K562 (cell line): Measurements from ENCODE around the gene PEX7. TPM values are rescaled to one million over a fixed set of nuclear protein-coding genes. Genes with fewer than 3 reads are reported as not detected.

Source experiments
- ATAC-seq: fragments of 200-7000 bp; cut with Tn5 transposase; 3 replicates; pipeline ENCODE4 v1.9.1; 2020; ENCODE audit warnings: moderate library complexity
- BruUV-seq: library from RNA; stranded (reverse); fragments of 400-500 nt; replicated peaks from 2 replicates; lab custom pipeline; 2021; lab: Mats Ljungman, UMichigan
- CTCF ChIA-PET: fragments of 300-600 bp; formaldehyde crosslinking; extraction: SDS; loops from one replicate; lab custom pipeline; 2021; ENCODE audit warnings: low intra/inter-chr PET ratio; lab: Yijun Ruan, JAX
- POLR2A ChIA-PET: fragments of 300-600, 350-650 bp; sonication (Branson Sonifier 250); formaldehyde crosslinking; extraction: SDS; loops from one replicate; lab custom pipeline; 2021; ENCODE audit warnings: antibody characterized with exemption, inconsistent platforms; lab: Yijun Ruan, JAX
- DNase-seq, 4 experiments: peaks; one replicate each; pipeline versions ENCODE4 v3.0.0 to v3.0.0-alpha.2; 2011 to 2018; ENCODE audit warnings: low spot score in 3 of 4, mixed read lengths in 3 of 4; ENCODE audit errors: extremely low read depth in 1 of 4
- FAIRE-seq: peaks from 2 replicates; lab custom pipeline; 2011; peaks lifted over from hg19 to GRCh38; lab: Jason Lieb, UNC
- H2AFZ ChIP-seq: 2 replicates; pipeline ENCODE4 v1.6.0; 2011; ENCODE audit warnings: low read depth, low read length, control low read depth, inconsistent platforms
- H3K27ac ChIP-seq: fragments of 200-600 bp; 3 replicates; pipeline ENCODE4 v1.8.0; 2011; ENCODE audit warnings: low read depth, mild to moderate bottlenecking, control low read depth, inconsistent platforms, low read length, moderate library complexity, mixed read lengths; ENCODE audit errors: extremely low read depth
- H3K27me3 ChIP-seq, 2 experiments: fragments of 300-600 bp in 1 of 2; 2 replicates in 1 of 2; 3 replicates in 1 of 2; pipeline versions ENCODE4 v1.6.0 to v1.8.0; 2011; ENCODE audit warnings: inconsistent platforms in 2 of 2, low read length in 2 of 2, mild to moderate bottlenecking in 1 of 2, mixed read lengths in 1 of 2, moderate library complexity in 1 of 2; ENCODE audit not compliant: control insufficient read depth in 2 of 2, insufficient read depth in 2 of 2
- H3K36me3 ChIP-seq: fragments of 300-600 bp; 3 replicates; pipeline ENCODE4 v1.8.0; 2011; ENCODE audit warnings: mild to moderate bottlenecking, low read length, inconsistent platforms; ENCODE audit not compliant: control insufficient read depth, insufficient read depth
- H3K4me1 ChIP-seq, 2 experiments: fragments of 200-600 bp in 1 of 2; replicated peaks in 1 of 2; 2 replicates in 1 of 2; 3 replicates in 1 of 2; pipeline versions ENCODE4 v1.5.1 to v1.8.0; 2011; ENCODE audit warnings: inconsistent platforms in 2 of 2, low read length in 2 of 2, mild to moderate bottlenecking in 1 of 2, mixed read lengths in 1 of 2, moderate library complexity in 1 of 2; ENCODE audit not compliant: control insufficient read depth in 2 of 2, insufficient read depth in 2 of 2
- H3K4me2 ChIP-seq: 2 replicates; pipeline ENCODE4 v1.6.1; 2011; ENCODE audit warnings: low read length, control low read depth, inconsistent platforms, mixed read lengths; ENCODE audit not compliant: insufficient read depth
- H3K4me3 ChIP-seq: fragments of 200-600 bp; sonication (generic), shearing (Covaris generic); 2 replicates; pipeline ENCODE4 v1.5.1; 2016; ENCODE audit warnings: control low read depth, inconsistent platforms
- H3K79me2 ChIP-seq: fragments of 200-600 bp; 3 replicates; pipeline ENCODE4 v1.8.0; 2011; ENCODE audit warnings: low read length, inconsistent platforms; ENCODE audit not compliant: control insufficient read depth, insufficient read depth
- H3K9ac ChIP-seq, 2 experiments: 2 replicates each; pipeline versions ENCODE4 v1.6.0 to v1.6.1; 2011; ENCODE audit warnings: low read depth in 2 of 2, low read length in 2 of 2, control low read depth in 1 of 2, inconsistent platforms in 1 of 2, mild to moderate bottlenecking in 1 of 2, mixed read lengths in 1 of 2; ENCODE audit not compliant: insufficient read depth in 1 of 2
- H3K9me1 ChIP-seq: one replicate; pipeline ENCODE4 v1.6.0; 2011; ENCODE audit warnings: inconsistent platforms, mild to moderate bottlenecking, low read length, moderate library complexity; ENCODE audit not compliant: control insufficient read depth, insufficient read depth
- H3K9me3 ChIP-seq: replicated peaks from 2 replicates; pipeline ENCODE4 v1.5.1; 2011; ENCODE audit warnings: low read depth, low read length, inconsistent platforms; ENCODE audit not compliant: control insufficient read depth, insufficient read depth
- H4K20me1 ChIP-seq: replicated peaks from 2 replicates; pipeline ENCODE4 v1.6.1; 2011; ENCODE audit warnings: low read length, inconsistent platforms, mixed read lengths; ENCODE audit not compliant: control insufficient read depth, insufficient read depth
- CREB3L1 ChIP-seq: fragments of 450-650 bp; IDR thresholded peaks from 2 replicates; pipeline ENCODE4 v1.6.1; 2014; ENCODE audit warnings: low read depth, mild to moderate bottlenecking, moderate library complexity, borderline replicate concordance
- ELK3 ChIP-seq: fragments of 450-650 bp; formaldehyde crosslinking; IDR thresholded peaks from 2 replicates; pipeline ENCODE4 v1.4.0; 2020; ENCODE audit warnings: mild to moderate bottlenecking
- GTF2E2 ChIP-seq: fragments of 200-800 bp; sonication (Bioruptor generic); IDR thresholded peaks from 2 replicates; pipeline ENCODE4 v1.6.1; 2016; ENCODE audit warnings: missing genetic modification characterization, missing compliant biosample characterization
- HCFC1 ChIP-seq: IDR thresholded peaks from 2 replicates; pipeline ENCODE4 v1.6.1; 2012; ENCODE audit warnings: low read depth, low read length, improper control_type of control experiment
- HSF4 ChIP-seq: fragments of 250-450 bp; sonication (Bioruptor Pico); IDR thresholded peaks from 2 replicates; pipeline ENCODE4 v2.1.2; 2022; ENCODE audit warnings: mild to moderate bottlenecking, moderate library complexity, borderline replicate concordance
- ID3 ChIP-seq, 2 experiments: fragments of 250-450 bp in 1 of 2; fragments of 450-650 bp in 1 of 2; sonication (Bioruptor Pico) in 1 of 2; IDR thresholded peaks; 2 replicates each; pipeline versions ENCODE4 v1.6.1 to v1.8.0; 2016 to 2021; ENCODE audit warnings: mild to moderate bottlenecking in 2 of 2, moderate library complexity in 2 of 2, missing compliant biosample characterization in 1 of 2, missing genetic modification characterization in 1 of 2
- MYBL2 ChIP-seq, 2 experiments: fragments of 450-650 bp in 1 of 2; sonication (generic) in 1 of 2; formaldehyde crosslinking in 1 of 2; IDR thresholded peaks; 2 replicates each; pipeline versions ENCODE4 v1.6.1 to v1.8.1; 2017 to 2022; ENCODE audit warnings: borderline replicate concordance in 1 of 2, inconsistent platforms in 1 of 2, low read depth in 1 of 2, mild to moderate bottlenecking in 1 of 2, missing genetic modification reagents in 1 of 2, moderate library complexity in 1 of 2
- PHF21A ChIP-seq: fragments of 450-650 bp; IDR thresholded peaks from 2 replicates; pipeline ENCODE4 v1.6.1; 2017; ENCODE audit warnings: low read depth, borderline replicate concordance
- SRSF3 ChIP-seq: fragments of 200-400 bp; formaldehyde crosslinking; IDR thresholded peaks from 2 replicates; pipeline ENCODE4 v1.6.1; 2016; ENCODE audit warnings: mild to moderate bottlenecking, low read length, moderate library complexity; ENCODE audit not compliant: insufficient read depth
- TAF7 ChIP-seq: fragments of 450-650 bp; IDR thresholded peaks from 2 replicates; pipeline ENCODE4 v1.6.1; 2016; ENCODE audit warnings: missing genetic modification characterization, missing compliant biosample characterization
- ZC3H8 ChIP-seq: fragments of 450-650 bp; IDR thresholded peaks from 2 replicates; pipeline ENCODE4 v1.6.1; 2017
- ZNF232 ChIP-seq: sonication (generic); formaldehyde crosslinking; IDR thresholded peaks from 2 replicates; pipeline ENCODE4 v1.8.0; 2022; ENCODE audit warnings: mild to moderate bottlenecking, missing genetic modification reagents
- ZNF282 ChIP-seq: sonication (generic); formaldehyde crosslinking; IDR thresholded peaks from 2 replicates; pipeline ENCODE4 v1.8.1; 2023; ENCODE audit warnings: missing genetic modification reagents
- WGBS: fragments of 100-300 bp; shearing (Covaris generic); methylation state at CpG from one replicate; pipeline ENCODE4 v1.1.6; 2016; ENCODE audit warnings: low coverage, mixed read lengths; ENCODE audit not compliant: insufficient coverage; ENCODE audit errors: missing lambda C conversion rate; 5-methylcytosine and 5-hydroxymethylcytosine counted together
- in situ Hi-C: fragments of 300-500 bp; cut with MboI; formaldehyde crosslinking; loops from 4 replicates; pipeline ENCODE4 v1.15.0; 2018; ENCODE audit warnings: inconsistent platforms, mixed read lengths
- intact Hi-C: fragments of 100-400 bp; cut with micrococcal nuclease; formaldehyde crosslinking; loops from 2 replicates; pipeline ENCODE4 v1.14.2; 2022
- polyA plus RNA-seq, 8 experiments: library from polyadenylated mRNA; depleted of rRNA in 4 of 8; stranded (reverse) in 5 of 8; unstranded in 3 of 8; fragments of >200 nt; fragmentation: Nextera tagmentation in 2 of 8; fragmentation: Illumina TruSeq in 1 of 8; extraction: Ambion mirVana in 2 of 8; extraction: Trizol in 1 of 8; gene quantifications; 2 replicates each; pipeline versions ENCODE4 v1.2.1 to v1.2.3, GENCODE V29; 2011 to 2014; ENCODE audit warnings: inconsistent platforms in 1 of 8, missing spikeins in 1 of 8
- total RNA-seq, 7 experiments: library from RNA; depleted of rRNA in 6 of 7; stranded (reverse); fragments of >200 nt in 6 of 7; fragmentation: Illumina TruSeq in 2 of 7; extraction: Trizol in 2 of 7; gene quantifications; 2 replicates each; pipeline versions ENCODE4 v1.2.1 to v1.2.3, GENCODE V29; 2011 to 2021; ENCODE audit warnings: low replicate concordance in 1 of 7
- TF ChIP-seq, protein P1 (sequence below): sonication (generic); formaldehyde crosslinking; IDR thresholded peaks from 2 replicates; pipeline ENCODE4 v1.8.1; 2023; ENCODE audit warnings: mild to moderate bottlenecking, missing genetic modification reagents

The PEX7 gene
- total and polyA plus RNA-seq, 9 of the 15 experiments (the other 6 are each of a cell fraction or from before 2014, with no cell fraction given), result 1.6 to 12.9 (median 9.1) TPM

- H3K9me1 ChIP-seq, result no peaks in the 10 kb centered on the region
- H3K9ac ChIP-seq, result peak overlapping the region; percentile 83 to 92; a peak in 3 of 4 replicates
- peaks cover 64% of the 10 kb centered on the region for H3K79me2 ChIP-seq
- ChIA-PET POLR2A (interaction anchor here (0.6 to 2.0 kb wide), 6 partner anchors 51 to 453 kb away, joined by 3 to 13 read pairs (median 4); no protein-coding TSS in a partner anchor), CTCF (interaction anchor here (5.5 kb wide), 1 partner anchor 147 kb away, joined by 89 read pairs; no protein-coding TSS in a partner anchor)
- peaks cover 3% of the 10 kb centered on the region; the same call in 1 of the 3 replicates for H3K36me3 ChIP-seq
- H3K9me3 ChIP-seq, result no peaks in the 10 kb centered on the region
- ATAC-seq (no peak; the same call in 2 of the 3 replicates), FAIRE-seq (no peak), DNase-seq (no peak)
- peak overlapping the region; percentile 63 for H3K4me3 ChIP-seq
- H2AFZ ChIP-seq, result peak overlapping the region; percentile 70
- WGBS, result 13% methylated on average over 7 of the region's 7 CpGs
- H3K4me1 ChIP-seq, result peaks cover 17 to 21% of the 10 kb centered on the region in 2 experiments; a peak in 4 of 5 replicates
- no peaks in the 10 kb centered on the region for H4K20me1 ChIP-seq
- no peaks in the 10 kb centered on the region; a peak in 1 of 5 replicates for H3K27me3 ChIP-seq
- in situ Hi-C loops, result loop anchor here (5.0 kb wide), 1 partner anchor 148 kb away; no protein-coding TSS in a partner anchor
- H3K4me2 ChIP-seq, result peak overlapping the region; percentile 89
- peak overlapping the region; percentile 86 for H3K27ac ChIP-seq
- intact Hi-C loops, result loop anchor here (1.0 to 5.0 kb wide), 2 partner anchors 51 to 493 kb away; no protein-coding TSS in a partner anchor
- BruUV-seq, result TSS peak; percentile 40
- no peak for TF ChIP-seq ZNF282 (CRISPR knock-in tag)
- no peak for TF ChIP-seq GTF2E2 (tag)
- TF ChIP-seq HSF4, result no peak
- TF ChIP-seq HCFC1, result no peak
- TF ChIP-seq SRSF3, result no peak
- TF ChIP-seq CREB3L1, result no peak
- no peak for TF ChIP-seq ID3 (CRISPR knock-in tag; IDR thresholded peaks at IDR 0.05)
- no peak for TF ChIP-seq ID3 (tag; IDR thresholded peaks at IDR 0.05)
- no peak for TF ChIP-seq TAF7 (tag)
- no peak for TF ChIP-seq PHF21A
- TF ChIP-seq ZNF232 (CRISPR knock-in tag), result no peak
- TF ChIP-seq, protein P1, sequence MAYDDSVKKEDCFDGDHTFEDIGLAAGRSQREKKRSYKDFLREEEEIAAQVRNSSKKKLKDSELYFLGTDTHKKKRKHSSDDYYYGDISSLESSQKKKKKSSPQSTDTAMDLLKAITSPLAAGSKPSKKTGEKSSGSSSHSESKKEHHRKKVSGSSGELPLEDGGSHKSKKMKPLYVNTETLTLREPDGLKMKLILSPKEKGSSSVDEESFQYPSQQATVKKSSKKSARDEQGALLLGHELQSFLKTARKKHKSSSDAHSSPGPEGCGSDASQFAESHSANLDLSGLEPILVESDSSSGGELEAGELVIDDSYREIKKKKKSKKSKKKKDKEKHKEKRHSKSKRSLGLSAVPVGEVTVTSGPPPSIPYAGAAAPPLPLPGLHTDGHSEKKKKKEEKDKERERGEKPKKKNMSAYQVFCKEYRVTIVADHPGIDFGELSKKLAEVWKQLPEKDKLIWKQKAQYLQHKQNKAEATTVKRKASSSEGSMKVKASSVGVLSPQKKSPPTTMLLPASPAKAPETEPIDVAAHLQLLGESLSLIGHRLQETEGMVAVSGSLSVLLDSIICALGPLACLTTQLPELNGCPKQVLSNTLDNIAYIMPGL (CRISPR knock-in tag), result no peak
- TF ChIP-seq MYBL2 (IDR thresholded peaks at IDR 0.05; ENCODE audit: low read depth), result no peak
- no peak for TF ChIP-seq MYBL2 (CRISPR knock-in tag; IDR thresholded peaks at IDR 0.05; ENCODE audit: borderline replicate concordance)
- TF ChIP-seq ZC3H8, result no peak
- TF ChIP-seq ELK3 (CRISPR knock-in tag), result no peak
Measured at GRCh38 chr6:136790411-136791295, 31.7 kb upstream of the PEX7 start.
